ENCODE data around the gene LRP6.
A peak's percentile ranks its signal among the peaks of the same experiment; 100 is the strongest.
"Not testable (repeated sequence)": the region's sequence is repeated elsewhere in the genome, so short reads cannot be mapped to it uniquely, and the experiment has no call there.

Gene LRP6

DNA sequence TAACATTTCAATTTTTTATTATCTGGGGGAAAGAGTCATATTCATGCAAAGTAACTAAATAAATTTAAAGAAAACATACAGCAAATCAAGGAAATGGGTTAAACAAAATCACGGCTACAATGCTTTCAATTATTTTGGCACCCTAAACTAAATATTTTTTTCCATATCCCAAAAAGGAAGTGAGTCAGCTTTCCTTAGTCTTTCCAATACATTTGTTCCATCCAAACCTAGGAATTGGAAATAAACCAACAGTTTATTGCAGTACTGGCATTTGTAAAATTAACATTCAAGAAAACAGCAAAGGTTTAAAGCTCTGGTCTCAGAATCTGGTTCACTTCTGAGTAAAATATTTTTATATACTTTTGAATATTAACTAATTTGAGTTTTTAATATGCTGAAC, 106.9 kb downstream of the LRP6 start:
- TF ChIP-seq POLR2A (IDR thresholded peaks at IDR 0.05; ENCODE audit: low read length) = no peak
- TF ChIP-seq GATA1 (IDR thresholded peaks at IDR 0.05; ENCODE audit: low read depth, low read length) = no peak
- DNase-seq = no peak

DNA sequence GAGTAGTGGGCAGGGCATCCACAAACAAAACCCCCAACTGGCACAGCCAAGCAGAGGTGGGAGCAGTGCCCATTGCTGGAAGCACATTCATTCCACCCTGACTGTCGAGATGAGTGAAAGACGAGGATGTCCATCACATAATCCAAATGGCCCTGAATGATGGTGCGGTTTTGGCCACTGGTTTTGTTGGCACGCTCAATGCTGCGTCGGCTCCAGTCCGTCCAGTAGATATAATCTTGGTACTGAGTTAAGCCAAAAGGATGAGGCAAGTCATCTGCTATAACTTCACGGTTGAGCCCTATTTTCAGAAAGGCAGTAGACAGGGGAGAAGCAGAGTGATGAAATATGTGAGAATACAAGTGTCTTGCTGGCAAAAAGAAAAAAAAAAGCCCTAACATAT, 108.0 kb downstream of the LRP6 start:
- TF ChIP-seq GATA1 (IDR thresholded peaks at IDR 0.05; ENCODE audit: low read depth, low read length) (no peak), POLR2A (IDR thresholded peaks at IDR 0.05; ENCODE audit: low read length) (no peak)
- DNase-seq = no peak

DNA sequence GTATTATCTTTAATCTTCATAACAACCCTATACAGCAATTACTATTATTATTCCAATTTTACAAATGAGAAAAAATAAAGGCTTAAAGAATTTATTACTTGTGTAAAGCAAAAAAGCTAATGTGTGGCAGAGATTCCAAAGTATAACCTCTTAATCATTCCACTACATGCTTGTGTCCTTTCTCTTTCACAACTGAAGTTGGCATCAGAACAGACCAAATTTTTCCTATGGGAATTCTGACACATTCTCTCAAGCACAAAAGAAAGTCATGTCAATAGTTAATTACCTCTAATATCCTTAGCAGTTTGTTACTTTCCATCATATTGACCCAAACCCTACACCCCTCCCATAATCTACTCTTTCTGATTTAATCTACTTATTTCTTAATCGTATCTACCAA, 109.4 kb downstream of the LRP6 start:
- no peak for DNase-seq
- TF ChIP-seq GATA1 (IDR thresholded peaks at IDR 0.05; ENCODE audit: low read depth, low read length) (no peak), POLR2A (IDR thresholded peaks at IDR 0.05; ENCODE audit: low read length) (no peak)

DNA sequence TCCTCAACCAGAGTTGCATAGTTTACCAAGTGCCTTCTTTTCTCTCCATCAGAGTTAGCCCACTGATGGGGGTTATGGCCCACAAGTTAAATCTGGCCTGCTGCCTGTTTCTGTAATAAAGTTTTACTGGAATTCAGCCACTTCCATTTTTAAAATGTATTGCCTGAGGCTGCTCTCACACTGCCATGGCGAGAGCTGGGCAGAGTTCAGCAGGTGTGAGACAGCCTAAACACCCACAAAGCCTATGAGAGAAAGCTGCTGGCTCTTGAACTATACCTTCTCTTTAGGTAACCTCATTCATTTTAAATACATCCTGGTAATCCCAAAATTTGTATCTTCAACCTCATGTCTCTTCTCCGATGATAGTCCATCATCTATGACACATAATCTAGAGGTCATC, 110.0 kb downstream of the LRP6 start:
- no peak for DNase-seq
- TF ChIP-seq POLR2A (IDR thresholded peaks at IDR 0.05; ENCODE audit: low read length) (no peak), GATA1 (IDR thresholded peaks at IDR 0.05; ENCODE audit: low read depth, low read length) (no peak)

DNA sequence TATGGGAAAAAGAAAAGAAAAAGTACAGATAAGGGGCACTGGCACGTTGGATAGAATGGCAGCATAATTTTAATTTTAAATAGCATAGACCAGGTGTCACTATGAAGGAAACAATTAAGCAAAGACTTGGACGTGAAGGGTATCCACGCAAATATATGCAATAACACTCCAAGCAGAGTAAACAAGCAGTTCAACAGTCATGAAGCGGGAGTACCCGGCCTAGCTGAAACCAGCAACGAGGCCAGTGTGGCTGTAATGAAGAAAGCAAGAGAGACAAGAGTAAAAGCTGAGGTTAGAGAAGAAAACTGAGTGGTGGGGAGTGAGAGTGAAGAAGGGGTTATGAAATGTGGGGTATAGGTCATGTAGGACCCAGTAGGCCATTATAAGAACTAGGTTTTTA, 110.7 kb downstream of the LRP6 start:
- TF ChIP-seq GATA1 (IDR thresholded peaks at IDR 0.05; ENCODE audit: low read depth, low read length) = no peak
- no peak for TF ChIP-seq POLR2A (IDR thresholded peaks at IDR 0.05; ENCODE audit: low read length)
- no peak for DNase-seq

DNA sequence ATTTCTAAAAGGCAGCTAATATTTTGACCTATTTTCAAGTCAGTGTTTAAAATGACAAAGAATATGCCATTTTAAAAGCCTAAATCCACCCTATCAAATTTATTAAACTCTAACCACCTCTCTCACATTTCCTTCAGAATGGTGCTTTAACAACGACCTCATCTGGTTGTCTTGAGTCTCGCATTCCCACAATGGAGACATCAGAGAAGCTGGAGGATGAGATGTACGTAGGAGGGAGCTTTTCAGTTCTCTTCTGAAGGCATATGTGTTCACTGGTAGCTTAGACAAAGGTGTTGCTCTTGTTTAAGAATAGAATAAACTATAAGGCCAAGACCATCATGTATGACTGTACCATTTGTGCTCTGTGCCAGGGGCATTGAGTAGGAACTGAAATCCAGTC, 113.2 kb downstream of the LRP6 start:
- no peak for DNase-seq
- no peak for TF ChIP-seq POLR2A (IDR thresholded peaks at IDR 0.05; ENCODE audit: low read length)
- no peak for TF ChIP-seq GATA1 (IDR thresholded peaks at IDR 0.05; ENCODE audit: low read depth, low read length)

DNA sequence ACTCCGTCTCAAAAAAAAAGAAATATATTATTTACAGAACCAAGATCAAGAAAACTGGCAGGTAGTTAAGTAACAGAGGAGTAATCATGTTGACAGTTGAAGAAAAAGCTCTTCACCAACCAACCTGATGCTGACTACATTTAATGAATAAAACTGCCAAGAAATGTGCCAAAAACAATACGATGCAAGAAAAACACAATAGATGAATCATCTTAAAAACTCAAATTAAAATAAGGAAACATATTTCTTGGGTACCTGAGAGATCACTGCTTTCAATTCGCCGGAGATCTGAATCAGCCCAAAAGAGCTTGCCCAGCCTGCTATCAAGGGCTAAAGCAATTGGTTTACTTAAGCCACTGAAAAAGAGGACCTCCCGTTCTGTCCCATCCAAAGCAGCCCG, 119.7 kb downstream of the LRP6 start:
- no peak for DNase-seq
- no peak for TF ChIP-seq POLR2A (IDR thresholded peaks at IDR 0.05; ENCODE audit: low read length)
- no peak for TF ChIP-seq GATA1 (IDR thresholded peaks at IDR 0.05; ENCODE audit: low read depth, low read length)

DNA sequence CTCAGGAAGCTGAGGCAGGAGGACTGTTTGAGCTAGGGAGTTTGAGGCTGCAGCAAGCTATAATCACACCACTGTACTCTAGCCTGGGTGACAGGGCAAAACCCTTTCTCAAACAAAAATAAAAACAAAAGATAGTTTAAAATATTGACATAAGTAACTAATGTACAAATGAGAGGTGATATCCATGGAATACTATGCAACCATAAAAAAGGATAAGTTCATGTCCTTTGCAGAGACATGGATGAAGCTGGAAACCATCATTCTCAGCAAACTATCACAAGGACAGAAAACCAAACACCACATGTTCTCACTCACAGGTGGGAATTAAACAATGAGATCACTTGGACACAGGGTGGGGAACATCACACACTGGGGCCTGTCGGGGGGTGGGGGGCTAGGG, 122.3 kb downstream of the LRP6 start:
- not testable (repeated sequence) for DNase-seq

DNA sequence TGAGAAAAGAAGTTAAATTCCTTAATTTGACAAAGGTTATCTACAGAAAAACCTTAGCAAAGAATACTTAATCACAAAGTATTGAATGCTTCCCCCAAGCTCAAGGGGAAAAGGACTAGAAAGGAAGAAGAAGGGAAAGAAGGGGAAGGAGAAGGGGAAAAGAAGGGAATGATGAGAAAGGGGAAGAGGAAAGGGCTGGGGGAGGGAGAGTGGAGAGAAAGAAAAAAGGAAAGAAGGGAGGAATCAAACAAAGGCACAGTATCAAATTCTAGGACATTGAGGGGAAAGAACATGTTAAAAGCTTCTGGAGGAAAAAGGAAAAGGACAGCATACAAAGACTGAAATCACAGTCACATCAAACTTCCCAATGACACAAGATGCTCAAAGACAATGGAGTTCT, 125.8 kb downstream of the LRP6 start:
- TF ChIP-seq POLR2A (IDR thresholded peaks at IDR 0.05; ENCODE audit: low read length) = no peak
- TF ChIP-seq GATA1 (IDR thresholded peaks at IDR 0.05; ENCODE audit: low read depth, low read length) = no peak
- DNase-seq = no peak

DNA sequence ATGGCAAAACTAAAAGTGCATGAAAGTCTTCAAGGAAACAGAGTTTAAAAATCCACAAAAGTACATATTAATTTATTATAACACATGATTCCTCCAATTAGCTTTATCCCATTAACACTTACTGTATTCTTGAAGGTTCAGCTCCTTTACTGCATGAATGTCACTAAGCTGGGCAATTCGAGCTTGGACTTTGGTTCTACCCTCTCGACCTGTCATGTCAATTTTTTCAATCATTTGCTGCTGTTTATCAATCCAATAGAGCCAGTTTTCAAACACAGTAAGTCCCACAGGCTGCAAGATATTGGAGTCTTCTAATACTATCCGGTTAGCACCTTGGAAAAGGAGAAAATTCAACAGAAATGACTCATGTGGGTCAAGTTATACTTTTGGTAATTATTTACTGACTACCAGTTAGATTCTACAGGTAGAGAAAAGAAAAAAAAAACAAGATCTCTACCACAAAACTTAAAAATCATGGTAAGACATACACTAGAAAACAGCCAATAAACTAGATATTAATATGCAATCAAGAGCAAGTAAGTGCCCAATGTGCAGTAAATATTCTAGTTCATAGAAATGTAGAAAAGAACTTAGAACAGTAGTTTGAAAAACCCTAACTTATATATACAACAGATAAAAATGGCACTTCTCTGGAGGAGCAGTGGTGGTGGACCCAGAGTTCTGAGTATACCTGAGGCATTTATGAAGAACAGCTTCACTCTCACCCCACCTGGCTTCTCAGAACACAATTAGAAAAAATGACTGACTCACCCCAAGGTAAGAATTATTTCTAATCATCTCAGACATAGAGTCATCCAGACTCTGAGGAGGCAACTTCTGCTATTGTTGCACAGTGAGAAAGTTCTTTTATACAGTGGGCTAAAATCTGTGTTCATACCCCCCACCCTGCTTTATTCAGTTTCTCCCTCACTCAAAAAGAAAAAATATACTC, 128.4 kb downstream of the LRP6 start:
- TF ChIP-seq GATA1 (IDR thresholded peaks at IDR 0.05; ENCODE audit: low read depth, low read length) (no peak), POLR2A (IDR thresholded peaks at IDR 0.05; ENCODE audit: low read length) (no peak)
- DNase-seq = no peak

DNA sequence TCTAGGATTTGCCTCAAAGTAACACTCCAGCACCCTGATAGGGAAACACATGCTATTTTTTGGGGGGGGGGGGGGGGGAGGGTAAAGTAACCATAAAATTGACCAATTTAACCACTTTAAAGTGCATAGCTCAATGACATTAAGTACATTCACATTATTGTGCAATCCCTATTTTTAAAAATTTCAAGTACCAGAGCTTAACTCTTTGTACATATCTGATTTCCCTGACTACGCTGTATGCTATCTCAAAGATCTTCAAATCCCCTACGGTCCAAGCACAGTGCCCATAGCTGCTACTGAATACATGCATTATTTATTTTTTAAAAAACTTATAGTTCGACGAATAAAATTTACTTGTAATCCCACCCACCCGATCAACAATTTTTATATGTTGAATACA, 133.1 kb downstream of the LRP6 start:
- TF ChIP-seq GATA1 (IDR thresholded peaks at IDR 0.05; ENCODE audit: low read depth, low read length) (no peak), POLR2A (IDR thresholded peaks at IDR 0.05; ENCODE audit: low read length) (no peak)
- DNase-seq = no peak

DNA sequence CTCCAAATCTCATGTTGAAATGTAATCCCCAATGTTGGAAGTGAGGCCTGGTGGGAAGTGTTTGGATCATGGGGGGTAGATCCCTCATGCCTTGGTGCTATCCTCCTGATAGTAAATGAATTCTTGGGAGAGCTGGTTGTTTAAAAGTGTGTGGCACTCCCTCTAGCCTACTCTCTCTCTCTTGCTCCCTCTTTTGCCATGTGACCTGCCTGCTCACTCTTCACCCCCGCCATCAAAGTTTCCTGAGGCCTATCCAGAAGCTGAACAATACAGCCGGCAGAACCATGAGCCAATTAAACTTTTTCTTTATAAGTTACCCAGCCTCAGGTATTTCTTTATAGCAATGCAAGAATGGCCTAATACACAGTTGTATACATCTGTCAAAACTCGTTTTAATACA, 133.6 kb downstream of the LRP6 start:
- no peak for DNase-seq
- no peak for TF ChIP-seq GATA1 (IDR thresholded peaks at IDR 0.05; ENCODE audit: low read depth, low read length)
- no peak for TF ChIP-seq POLR2A (IDR thresholded peaks at IDR 0.05; ENCODE audit: low read length)

DNA sequence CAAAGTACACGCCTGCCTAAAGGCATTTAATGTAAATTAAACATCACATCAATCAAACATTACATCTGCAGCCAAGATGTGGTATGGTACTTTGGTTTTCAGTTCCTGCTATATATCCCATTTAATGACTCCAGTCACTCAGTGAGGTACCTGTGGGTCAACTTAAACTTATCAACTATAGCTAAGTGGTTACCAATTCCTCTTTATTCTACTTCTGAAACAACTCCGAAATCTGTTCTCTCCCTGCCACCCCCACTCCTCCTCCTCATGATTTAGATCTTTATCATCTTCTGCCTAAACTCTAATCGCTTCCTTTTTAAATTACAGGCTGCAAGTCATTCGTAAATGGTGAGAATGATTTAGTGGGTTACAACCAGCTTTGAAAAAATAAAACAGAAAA, 138.2 kb downstream of the LRP6 start:
- TF ChIP-seq GATA1 (IDR thresholded peaks at IDR 0.05; ENCODE audit: low read depth, low read length) (no peak), POLR2A (IDR thresholded peaks at IDR 0.05; ENCODE audit: low read length) (no peak)
- DNase-seq = no peak

DNA sequence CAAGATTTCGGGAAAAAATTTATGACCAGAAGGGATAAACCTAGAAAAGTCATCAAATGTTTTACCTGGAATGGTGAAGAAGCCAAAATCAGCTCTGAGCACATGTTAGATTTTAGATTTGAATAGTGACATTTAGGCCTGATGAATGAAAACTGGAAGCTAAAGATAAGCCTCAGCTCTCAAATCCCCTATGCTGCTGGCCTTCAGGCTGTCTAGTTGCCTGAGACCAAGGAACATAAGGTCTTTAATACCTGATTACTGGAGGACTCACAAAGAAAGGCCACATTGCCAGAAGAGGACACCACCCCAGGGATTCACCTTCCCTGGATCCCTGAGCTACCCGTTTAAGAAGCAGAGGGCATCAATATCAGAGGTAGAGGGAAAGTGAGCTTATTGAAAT, 139.5 kb downstream of the LRP6 start:
- TF ChIP-seq POLR2A (IDR thresholded peaks at IDR 0.05; ENCODE audit: low read length) = no peak
- DNase-seq = peak in 1 of 2 experiments; percentile 43

DNA sequence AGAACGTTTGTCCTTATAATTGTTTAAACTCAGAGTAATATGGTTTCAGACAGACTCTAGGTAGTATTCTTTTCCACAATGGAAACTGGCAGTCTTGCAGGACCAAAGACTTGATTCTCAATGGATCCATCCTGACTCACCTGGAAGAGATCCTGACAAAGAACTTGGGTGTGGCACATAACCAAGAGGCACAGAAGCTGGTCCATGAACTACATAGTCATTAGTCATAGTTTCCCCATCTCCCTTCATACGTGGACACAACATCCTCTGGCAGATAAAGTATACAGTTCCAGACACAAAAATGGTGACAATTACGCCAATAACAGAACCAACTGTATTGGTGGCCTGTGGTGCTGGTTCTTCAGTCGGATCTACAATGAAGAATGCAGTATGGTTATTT, 140.3 kb downstream of the LRP6 start:
- DNase-seq = no peak
- TF ChIP-seq POLR2A (IDR thresholded peaks at IDR 0.05; ENCODE audit: low read length) (no peak), GATA1 (IDR thresholded peaks at IDR 0.05; ENCODE audit: low read depth, low read length) (no peak)
